IMR-90 (cell line): Measurements from ENCODE around the gene GPR21. TPM values are rescaled to one million over a fixed set of nuclear protein-coding genes. Genes with fewer than 3 reads are reported as not detected.

Experiments
- ATAC-seq: fragments of 200-7000 bp; cut with Tn5 transposase; 2 replicates; pipeline ENCODE4 v1.9.1; 2020; ENCODE audit warnings: low read depth, mild to moderate bottlenecking, moderate library complexity
- BruUV-seq: library from RNA; stranded (reverse); fragments of 400-500 nt; replicated peaks from 2 replicates; lab custom pipeline; 2021; lab: Mats Ljungman, UMichigan
- CTCF ChIA-PET: fragments of 300-600 bp; formaldehyde crosslinking; extraction: SDS; loops from one replicate; lab custom pipeline; 2021; ENCODE audit warnings: antibody characterized with exemption; lab: Yijun Ruan, JAX
- POLR2A ChIA-PET: fragments of 300-600 bp; sonication (Branson Sonifier 250); formaldehyde crosslinking; loops from one replicate; lab custom pipeline; 2022; ENCODE audit warnings: antibody characterized with exemption; ENCODE audit not compliant: unreplicated experiment; lab: Charles Lee
- DNase-seq: peaks from one replicate; pipeline ENCODE4 v3.0.0; 2013
- H2AFZ ChIP-seq: replicated peaks from 2 replicates; pipeline ENCODE3; 2013; ENCODE audit warnings: low read length, mild to moderate bottlenecking; ENCODE audit not compliant: poor library complexity
- H2AK5ac ChIP-seq: 2 replicates; pipeline ENCODE4 v1.6.1; 2013; ENCODE audit warnings: low read depth, low read length, inconsistent platforms
- H2AK9ac ChIP-seq: replicated peaks from 2 replicates; pipeline ENCODE3; 2013; ENCODE audit warnings: mild to moderate bottlenecking, low read depth, low read length, moderate library complexity; ENCODE audit not compliant: poor library complexity
- H2BK120ac ChIP-seq: 2 replicates; pipeline ENCODE4 v1.6.1; 2013; ENCODE audit warnings: low read depth, low read length, inconsistent platforms
- H2BK15ac ChIP-seq: 3 replicates; pipeline ENCODE4 v1.6.1; 2013; ENCODE audit warnings: low read depth, low read length, inconsistent platforms
- H2BK20ac ChIP-seq: 2 replicates; pipeline ENCODE4 v1.6.1; 2013; ENCODE audit warnings: low read depth, mild to moderate bottlenecking, inconsistent platforms, low read length, moderate library complexity
- H2BK5ac ChIP-seq: 2 replicates; pipeline ENCODE4 v1.6.1; 2013; ENCODE audit warnings: mild to moderate bottlenecking, low read depth, low read length, inconsistent platforms; ENCODE audit not compliant: poor library complexity, severe bottlenecking
- H3K14ac ChIP-seq: replicated peaks from 2 replicates; pipeline ENCODE4 v1.6.1; 2013; ENCODE audit warnings: low read depth, low read length, inconsistent platforms
- H3K18ac ChIP-seq: 2 replicates; pipeline ENCODE4 v1.6.1; 2013; ENCODE audit warnings: low read depth, low read length, control low read depth
- H3K23ac ChIP-seq: 2 replicates; pipeline ENCODE4 v1.6.1; 2013; ENCODE audit warnings: low read depth, low read length, inconsistent platforms
- H3K27ac ChIP-seq: 2 replicates; pipeline ENCODE4 v1.5.1; 2013; ENCODE audit warnings: mild to moderate bottlenecking, control low read depth, low read length; ENCODE audit not compliant: insufficient read depth
- H3K27me3 ChIP-seq: 2 replicates; pipeline ENCODE4 v1.6.1; 2013; ENCODE audit warnings: low read length; ENCODE audit not compliant: control insufficient read depth, insufficient read depth
- H3K36me3 ChIP-seq: 2 replicates; pipeline ENCODE4 v1.6.1; 2013; ENCODE audit warnings: low read length, mixed read lengths; ENCODE audit not compliant: control insufficient read depth, insufficient read depth
- H3K4ac ChIP-seq: 2 replicates; pipeline ENCODE4 v1.6.1; 2013; ENCODE audit warnings: low read depth, low read length, inconsistent platforms
- H3K4me1 ChIP-seq: 2 replicates; pipeline ENCODE4 v1.6.1; 2013; ENCODE audit warnings: low read length, mixed read lengths; ENCODE audit not compliant: control insufficient read depth, insufficient read depth
- H3K4me2 ChIP-seq: 2 replicates; pipeline ENCODE4 v1.6.1; 2013; ENCODE audit warnings: low read depth, mild to moderate bottlenecking, control low read depth, low read length, moderate library complexity
- H3K4me3 ChIP-seq: 2 replicates; pipeline ENCODE4 v1.5.1; 2013; ENCODE audit warnings: low read depth, mild to moderate bottlenecking, control low read depth, low read length, moderate library complexity; ENCODE audit not compliant: insufficient read depth
- H3K56ac ChIP-seq: 2 replicates; pipeline ENCODE4 v1.6.1; 2013; ENCODE audit warnings: low read length, inconsistent platforms; ENCODE audit not compliant: insufficient read depth; ENCODE audit errors: extremely low read depth
- H3K79me1 ChIP-seq, 2 experiments: 2 replicates each; pipeline ENCODE4 v1.6.1; 2013; ENCODE audit warnings: low read length in 2 of 2, inconsistent platforms in 1 of 2, low read depth in 1 of 2
- H3K9ac ChIP-seq: 2 replicates; pipeline ENCODE4 v1.6.1; 2013; ENCODE audit warnings: low read depth, low read length, control low read depth
- H3K9me1 ChIP-seq: 2 replicates; pipeline ENCODE4 v1.6.1; 2013; ENCODE audit warnings: low read length, inconsistent platforms; ENCODE audit not compliant: insufficient read depth
- H3K9me3 ChIP-seq: 2 replicates; pipeline ENCODE4 v1.6.1; 2013; ENCODE audit warnings: low read length; ENCODE audit not compliant: control insufficient read depth, insufficient read depth
- H4K20me1 ChIP-seq: 2 replicates; pipeline ENCODE4 v1.6.1; 2013; ENCODE audit warnings: low read length, inconsistent platforms; ENCODE audit not compliant: insufficient read depth
- H4K5ac ChIP-seq: 2 replicates; pipeline ENCODE4 v1.6.1; 2013; ENCODE audit warnings: mild to moderate bottlenecking, low read depth, low read length, control low read depth
- H4K8ac ChIP-seq, 2 experiments: 2 replicates each; pipeline ENCODE4 v1.6.1; 2013; ENCODE audit warnings: low read depth in 2 of 2, low read length in 2 of 2, control low read depth in 1 of 2, inconsistent platforms in 1 of 2
- H4K91ac ChIP-seq: 2 replicates; pipeline ENCODE4 v1.6.1; 2013; ENCODE audit warnings: low read depth, low read length, inconsistent platforms; ENCODE audit not compliant: insufficient read depth
- BHLHE40 ChIP-seq: fragments of 150-350 bp; IDR thresholded peaks from 2 replicates; pipeline ENCODE4 v1.6.1; 2016; ENCODE audit warnings: mild to moderate bottlenecking, low read depth, low read length
- CEBPB ChIP-seq: IDR thresholded peaks from 2 replicates; pipeline ENCODE4 v1.6.1; 2012; ENCODE audit warnings: low read depth, low read length, improper control_type of control experiment
- CTCF ChIP-seq: conservative IDR thresholded peaks from 2 replicates; pipeline ENCODE4 v1.5.1; 2012; ENCODE audit warnings: mild to moderate bottlenecking, low read depth, low read length, improper control_type of control experiment
- ELK1 ChIP-seq: fragments of 150-350 bp; IDR thresholded peaks from 2 replicates; pipeline ENCODE4 v1.6.1; 2016; ENCODE audit warnings: low read depth, mild to moderate bottlenecking, low read length, moderate library complexity, borderline replicate concordance
- NFE2L2 ChIP-seq: fragments of 150-350 bp; IDR thresholded peaks from 2 replicates; pipeline ENCODE4 v1.6.1; 2016; ENCODE audit warnings: low read depth, mild to moderate bottlenecking, low read length
- WGBS, 2 experiments: methylation state at CpG; one replicate each; pipeline versions ENCODE4 v1.1.5 to v1.1.7; 2013; ENCODE audit warnings: missing lambda C conversion rate in 2 of 2; ENCODE audit not compliant: insufficient read length in 1 of 2; ENCODE audit errors: extremely low coverage in 2 of 2; 5-methylcytosine and 5-hydroxymethylcytosine counted together
- dilution Hi-C: fragments of 300-500 bp; cut with HindIII; formaldehyde crosslinking; loops from one replicate; pipeline ENCODE4 v1.14.3; 2018; ENCODE audit warnings: low sequenced_read_pairs; ENCODE audit not compliant: unreplicated experiment
- in situ Hi-C: fragments of 300-500 bp; cut with MboI; formaldehyde crosslinking; loops from 3 replicates; pipeline ENCODE4 v1.14.3; 2019; ENCODE audit warnings: low sequenced_read_pairs, inconsistent platforms, mixed read lengths
- intact Hi-C: fragments of 100-400 bp; cut with micrococcal nuclease; formaldehyde crosslinking; loops from 2 replicates; pipeline ENCODE4 v1.10.0; 2022
- polyA plus RNA-seq, 3 experiments: library from polyadenylated mRNA; depleted of rRNA; stranded (reverse); fragments of >200 nt; gene quantifications; 2 replicates each; pipeline ENCODE4 v1.2.3, GENCODE V29; 2012; ENCODE audit warnings: low replicate concordance in 1 of 3
- total RNA-seq: library from RNA; depleted of rRNA; stranded (reverse); fragments of >200 nt; gene quantifications from 2 replicates; pipeline ENCODE4 v1.2.3, GENCODE V29; 2012

The GPR21 gene
- total and polyA plus RNA-seq, 2 of the 4 experiments (the other 2 are of a cell fraction): 0.90 TPM; not detected in 1

DNA sequence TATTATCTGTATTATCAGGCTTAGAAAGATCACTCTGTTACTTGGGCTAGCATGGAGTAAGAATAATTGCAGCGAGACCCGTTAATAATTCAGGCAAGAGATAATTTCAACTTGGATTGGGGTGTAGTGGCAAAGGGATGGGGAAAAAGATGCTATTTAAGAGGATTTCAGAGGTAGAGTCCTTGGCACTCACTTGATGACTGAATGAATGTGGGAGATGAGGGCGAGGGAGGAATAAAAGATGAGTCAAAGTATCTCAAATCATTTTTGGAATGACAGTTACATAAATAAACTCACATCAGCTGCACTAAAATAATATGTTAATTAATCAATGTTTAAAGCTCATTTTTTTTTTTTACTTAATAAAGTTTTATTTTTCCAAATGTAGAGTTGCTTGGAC lies 4.5 kb upstream of the GPR21 start:
- Histone ChIP-seq H3K18ac (no peak overlapping the region), H4K20me1 (no peaks in the 10 kb centered on the region), H2BK120ac (no peak overlapping the region), H2AK5ac (no peak overlapping the region), H4K91ac (no peak overlapping the region), H2AFZ (no peak overlapping the region), H3K23ac (no peak overlapping the region), H3K9me1 (no peaks in the 10 kb centered on the region; the same call in 1 of the 2 replicates), H4K5ac (no peak overlapping the region), H3K9ac (no peak overlapping the region), H3K4me3 (no peak overlapping the region), H3K79me1 (no peaks in the 10 kb centered on the region; a peak in 2 of 4 replicates), H3K27me3 (no peaks in the 10 kb centered on the region), H4K8ac (no peak overlapping the region), H3K27ac (no peak overlapping the region), H3K56ac (no peak overlapping the region), H2BK20ac (no peak overlapping the region), H3K14ac (no peak overlapping the region), H2AK9ac (no peak overlapping the region), H3K9me3 (no peaks in the 10 kb centered on the region), H3K36me3 (peaks cover 7% of the 10 kb centered on the region; the same call in 1 of the 2 replicates), H2BK5ac (no peak overlapping the region), H3K4me1 (peaks cover 7% of the 10 kb centered on the region), H2BK15ac (no peak overlapping the region), H3K4me2 (no peak overlapping the region), H3K4ac (no peak overlapping the region)
- DNase-seq (no peak), ATAC-seq (no peak)
- POLR2A ChIA-PET: no interaction called here
- CTCF ChIA-PET: interaction anchor here (0.6 to 1.0 kb wide), 2 partner anchors 29 to 52 kb away, joined by 4 read pairs; no protein-coding TSS in a partner anchor
- TF ChIP-seq NFE2L2 (no peak), ELK1 (no peak), CTCF (no peak), CEBPB (no peak), BHLHE40 (no peak)
- no CpG with 5 or more reads among the region's 3 CpGs for WGBS, 2 experiments
- dilution Hi-C loops (no loop called here), intact Hi-C loops (no loop called here), in situ Hi-C loops (no loop called here)
- no TSS peak for BruUV-seq
